Right cardiac atrium (tissue), 5 donors: Measurements from ENCODE around the gene ZNF710. TPM values are rescaled to one million over a fixed set of nuclear protein-coding genes. Genes with fewer than 3 reads are reported as not detected.

Experiments used
- microRNA-seq, 2 donors: library from miRNA; unstranded; fragments of <30 nt; microRNA quantifications; one replicate each; pipeline ENCODE4 v1.2.0, GENCODE V29; 2020 to 2021
- polyA plus RNA-seq: library from polyadenylated mRNA; stranded (reverse); fragments of 200-250 nt; gene quantifications from one replicate; pipeline ENCODE4 v1.2.3, GENCODE V29; 2013
- total RNA-seq, 4 donors: library from RNA; stranded (reverse); fragmentation: NEBNext Ultra II Directional; extraction: Animal tissue kit (Norgen Biotek cat#: 25700); gene quantifications; one replicate each; pipeline ENCODE4 v1.2.1, GENCODE V29; 2021
- donor health status: healthy with polysubstance abuse.
- donor health status: DM: no; HTN: yes; CAD: no.
- donor health status: DM: no; HTN: no; CAD: no.
- donor health status: DM: no; HTN: yes; CAD: no; lungs with severe emphysema.
- donor health status: DM: yes; HTN: yes; CAD: no.

The ZNF710 gene
- total and polyA plus RNA-seq, 5 donors, result 3.4 to 10.2 (median 7.8) TPM

Small RNA genes lying within 50 kb of the gene (microRNA-seq; reads per million reads assigned to microRNA genes)
- 0.42 to 0.54 reads per million in 2 donors for gene MIR3174

Other genes starting within 250 kb of the ZNF710 start
- gene MESP2, start 225.0 kb upstream of the ZNF710 start, total RNA-seq, result under 1 TPM in 3 of 4 donors, not detected in 1; 0.29 to 0.34 (median 0.29) TPM
- 0.61 TPM for gene MESP2, start 225.0 kb upstream of the ZNF710 start, polyA plus RNA-seq
- gene ANPEP, start 186.5 kb upstream of the ZNF710 start, total RNA-seq, result 10 to 100 TPM in 3 of 4 donors, 1 to 10 TPM in 1; 8.9 to 16.3 (median 12.1) TPM
- gene ANPEP, start 186.5 kb upstream of the ZNF710 start, polyA plus RNA-seq, result 8.8 TPM
- gene AP3S2, start 107.3 kb upstream of the ZNF710 start, total RNA-seq, result 10 to 100 TPM; 38.5 to 42.6 (median 40.4) TPM
- 28.8 TPM for gene AP3S2, start 107.3 kb upstream of the ZNF710 start, polyA plus RNA-seq
- gene ARPIN, start 88.4 kb upstream of the ZNF710 start, total RNA-seq, result 10 to 100 TPM; 12.3 to 16.0 (median 13.1) TPM
- 10.1 TPM for gene ARPIN, start 88.4 kb upstream of the ZNF710 start, polyA plus RNA-seq
- 100 to 1,000 TPM; 203 to 246 (median 221) TPM for gene IDH2, start 101.1 kb downstream of the ZNF710 start, total RNA-seq
- 275 TPM for gene IDH2, start 101.1 kb downstream of the ZNF710 start, polyA plus RNA-seq
- 10 to 100 TPM; 32.6 to 39.6 (median 33.5) TPM for gene SEMA4B, start 200.0 kb downstream of the ZNF710 start, total RNA-seq
- gene SEMA4B, start 200.0 kb downstream of the ZNF710 start, polyA plus RNA-seq, result 16.4 TPM
- gene CIB1, start 232.6 kb downstream of the ZNF710 start, total RNA-seq, result 10 to 100 TPM; 69.5 to 70.7 (median 70.1) TPM
- gene CIB1, start 232.6 kb downstream of the ZNF710 start, polyA plus RNA-seq, result 95.8 TPM
- gene GDPGP1, start 232.9 kb downstream of the ZNF710 start, total RNA-seq, result 10 to 100 TPM; 10.6 to 20.5 (median 15.6) TPM
- 6.5 TPM for gene GDPGP1, start 232.9 kb downstream of the ZNF710 start, polyA plus RNA-seq
- gene TTLL13, start 248.2 kb downstream of the ZNF710 start, total RNA-seq, result under 1 TPM in 2 of 4 donors, not detected in 2; 0.24 to 0.54 TPM
- gene TTLL13, start 248.2 kb downstream of the ZNF710 start, polyA plus RNA-seq, result 0.72 TPM